ENCODE measurements around the gene TRIM23.

TRIM23 gene

DNA sequence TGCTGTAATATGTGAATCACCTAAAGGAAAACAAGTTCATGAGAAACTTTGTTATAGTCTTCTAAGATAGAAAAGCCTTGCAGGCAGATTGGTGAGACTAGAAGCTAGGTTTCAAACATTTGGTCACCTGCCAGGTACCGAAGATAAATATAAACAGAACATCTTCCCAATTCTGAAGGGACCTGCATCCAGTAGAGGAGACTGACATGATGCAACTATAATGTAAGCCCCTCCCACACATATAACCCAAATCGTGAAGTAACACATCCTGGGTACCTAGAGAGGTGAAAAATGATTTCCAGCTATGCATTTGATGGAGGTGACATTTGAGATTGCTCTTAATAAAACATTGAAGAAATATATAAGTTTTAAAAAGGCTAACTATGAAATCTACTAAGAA, 30.6 kb upstream of the TRIM23 start:
- no peaks in the 10 kb centered on the region for H3K9me3 ChIP-seq (ENCODE audit: insufficient read depth, low read length)
- TF ChIP-seq, protein P1, sequence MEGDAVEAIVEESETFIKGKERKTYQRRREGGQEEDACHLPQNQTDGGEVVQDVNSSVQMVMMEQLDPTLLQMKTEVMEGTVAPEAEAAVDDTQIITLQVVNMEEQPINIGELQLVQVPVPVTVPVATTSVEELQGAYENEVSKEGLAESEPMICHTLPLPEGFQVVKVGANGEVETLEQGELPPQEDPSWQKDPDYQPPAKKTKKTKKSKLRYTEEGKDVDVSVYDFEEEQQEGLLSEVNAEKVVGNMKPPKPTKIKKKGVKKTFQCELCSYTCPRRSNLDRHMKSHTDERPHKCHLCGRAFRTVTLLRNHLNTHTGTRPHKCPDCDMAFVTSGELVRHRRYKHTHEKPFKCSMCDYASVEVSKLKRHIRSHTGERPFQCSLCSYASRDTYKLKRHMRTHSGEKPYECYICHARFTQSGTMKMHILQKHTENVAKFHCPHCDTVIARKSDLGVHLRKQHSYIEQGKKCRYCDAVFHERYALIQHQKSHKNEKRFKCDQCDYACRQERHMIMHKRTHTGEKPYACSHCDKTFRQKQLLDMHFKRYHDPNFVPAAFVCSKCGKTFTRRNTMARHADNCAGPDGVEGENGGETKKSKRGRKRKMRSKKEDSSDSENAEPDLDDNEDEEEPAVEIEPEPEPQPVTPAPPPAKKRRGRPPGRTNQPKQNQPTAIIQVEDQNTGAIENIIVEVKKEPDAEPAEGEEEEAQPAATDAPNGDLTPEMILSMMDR (IDR thresholded peaks at IDR 0.05; ENCODE audit: low read depth, low read length), result no peak
- no peak for TF ChIP-seq EZH2phosphoT487 (IDR thresholded peaks at IDR 0.05; ENCODE audit: low read depth)
- H2AFZ ChIP-seq (ENCODE audit: low read depth, low read length), result no peak overlapping the region
- no peaks in the 10 kb centered on the region for H3K36me3 ChIP-seq (replicated peaks; ENCODE audit: low read depth, low read length)
- no peak overlapping the region for H3K27ac ChIP-seq (ENCODE audit: low read length)
- no peaks in the 10 kb centered on the region for H3K79me2 ChIP-seq (ENCODE audit: low read length)
- no peak overlapping the region for H3K4me2 ChIP-seq (ENCODE audit: low read length)
- H3K4me3 ChIP-seq (ENCODE audit: low read length), result no peak overlapping the region
- H3K9ac ChIP-seq (ENCODE audit: low read length), result no peak overlapping the region
- H4K20me1 ChIP-seq (ENCODE audit: insufficient read depth, low read length), result no peaks in the 10 kb centered on the region
- H3K27me3 ChIP-seq (ENCODE audit: low read depth, low read length), result no peaks in the 10 kb centered on the region
- no peaks in the 10 kb centered on the region for H3K4me1 ChIP-seq (ENCODE audit: low read length)

DNA sequence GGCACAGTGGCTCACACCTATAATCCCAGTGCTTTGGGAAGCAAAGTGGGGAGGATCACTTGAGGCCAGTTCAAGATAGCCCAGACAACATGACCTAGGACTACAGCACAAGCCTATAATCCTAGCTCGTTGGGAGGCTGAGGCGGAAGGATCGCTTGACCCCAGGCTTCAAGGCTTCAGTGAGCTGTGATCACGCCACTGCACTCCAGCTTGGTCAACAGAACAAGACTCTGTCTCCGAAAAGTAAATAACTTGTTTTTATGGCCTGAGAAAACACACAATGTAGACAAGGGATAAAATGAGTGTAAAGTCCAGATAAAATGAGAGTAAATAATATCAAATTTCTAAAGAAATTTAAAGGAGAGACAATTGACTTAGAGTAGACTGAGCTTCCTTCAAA, 27.0 kb upstream of the TRIM23 start:
- Histone ChIP-seq H3K4me3 (ENCODE audit: low read length) (no peak overlapping the region), H3K4me1 (ENCODE audit: low read length) (no peaks in the 10 kb centered on the region), H2AFZ (ENCODE audit: low read depth, low read length) (no peak overlapping the region), H3K79me2 (ENCODE audit: low read length) (no peaks in the 10 kb centered on the region), H3K27me3 (ENCODE audit: low read depth, low read length) (no peaks in the 10 kb centered on the region), H3K9me3 (ENCODE audit: insufficient read depth, low read length) (no peaks in the 10 kb centered on the region), H3K36me3 (replicated peaks; ENCODE audit: low read depth, low read length) (no peaks in the 10 kb centered on the region), H3K9ac (ENCODE audit: low read length) (no peak overlapping the region), H3K4me2 (ENCODE audit: low read length) (no peak overlapping the region), H4K20me1 (ENCODE audit: insufficient read depth, low read length) (no peaks in the 10 kb centered on the region), H3K27ac (ENCODE audit: low read length) (no peak overlapping the region)
- TF ChIP-seq, protein P1 (IDR thresholded peaks at IDR 0.05; ENCODE audit: low read depth, low read length), result no peak
- TF ChIP-seq EZH2phosphoT487 (IDR thresholded peaks at IDR 0.05; ENCODE audit: low read depth), result no peak

DNA sequence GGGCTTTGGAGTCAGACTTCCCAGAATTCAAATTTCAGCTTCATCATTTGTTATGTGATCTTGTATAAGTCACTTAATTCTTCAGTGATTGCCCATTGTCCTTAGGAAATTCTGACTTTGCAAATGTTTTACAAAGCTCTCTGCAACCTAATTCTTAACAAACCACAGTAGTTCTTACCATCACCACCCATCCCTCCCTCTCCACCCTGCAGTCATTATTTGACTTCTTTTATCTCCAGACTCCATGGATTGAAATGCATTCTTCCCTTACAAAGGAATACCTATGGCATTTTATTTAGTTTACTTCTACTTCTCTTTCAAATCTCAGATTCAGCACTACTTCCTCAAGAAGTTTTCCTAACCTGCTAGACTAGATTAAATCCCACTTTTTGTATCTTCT, 23.8 kb upstream of the TRIM23 start:
- no peak overlapping the region for H2AFZ ChIP-seq (ENCODE audit: low read depth, low read length)
- no peak overlapping the region for H3K9ac ChIP-seq (ENCODE audit: low read length)
- no peaks in the 10 kb centered on the region for H3K79me2 ChIP-seq (ENCODE audit: low read length)
- H3K4me1 ChIP-seq (ENCODE audit: low read length), result no peaks in the 10 kb centered on the region
- H3K36me3 ChIP-seq (replicated peaks; ENCODE audit: low read depth, low read length), result no peaks in the 10 kb centered on the region
- no peaks in the 10 kb centered on the region for H3K27me3 ChIP-seq (ENCODE audit: low read depth, low read length)
- H3K9me3 ChIP-seq (ENCODE audit: insufficient read depth, low read length), result no peaks in the 10 kb centered on the region
- no peak for TF ChIP-seq EZH2phosphoT487 (IDR thresholded peaks at IDR 0.05; ENCODE audit: low read depth)
- TF ChIP-seq, protein P1 (IDR thresholded peaks at IDR 0.05; ENCODE audit: low read depth, low read length), result no peak
- H4K20me1 ChIP-seq (ENCODE audit: insufficient read depth, low read length), result no peaks in the 10 kb centered on the region
- H3K27ac ChIP-seq (ENCODE audit: low read length), result no peak overlapping the region
- H3K4me2 ChIP-seq (ENCODE audit: low read length), result no peak overlapping the region
- H3K4me3 ChIP-seq (ENCODE audit: low read length), result no peak overlapping the region

DNA sequence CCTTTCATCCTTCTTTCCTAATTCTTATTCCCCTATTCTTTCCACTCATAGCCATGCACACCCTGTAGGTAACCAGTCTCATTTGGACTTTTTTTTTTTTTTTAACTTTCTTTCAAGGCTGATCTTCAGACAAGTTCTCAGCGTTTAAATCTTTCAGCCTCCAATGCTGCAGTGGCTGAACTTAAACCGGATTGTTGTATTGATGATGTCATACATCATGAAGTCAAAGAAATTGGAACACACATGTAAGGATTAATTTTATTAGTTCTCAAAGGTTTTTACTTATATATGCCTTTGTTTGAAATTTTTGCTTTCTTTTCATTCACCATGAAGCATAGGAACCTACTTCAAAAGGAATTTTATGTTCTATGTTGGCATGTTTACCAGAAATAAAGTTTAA, 22.8 kb upstream of the TRIM23 start:
- no peaks in the 10 kb centered on the region for H3K9me3 ChIP-seq (ENCODE audit: insufficient read depth, low read length)
- H4K20me1 ChIP-seq (ENCODE audit: insufficient read depth, low read length), result no peaks in the 10 kb centered on the region
- H3K27me3 ChIP-seq (ENCODE audit: low read depth, low read length), result no peaks in the 10 kb centered on the region
- no peak overlapping the region for H3K27ac ChIP-seq (ENCODE audit: low read length)
- no peak overlapping the region for H3K4me2 ChIP-seq (ENCODE audit: low read length)
- H3K4me3 ChIP-seq (ENCODE audit: low read length), result no peak overlapping the region
- H3K9ac ChIP-seq (ENCODE audit: low read length), result no peak overlapping the region
- H3K4me1 ChIP-seq (ENCODE audit: low read length), result no peaks in the 10 kb centered on the region
- no peak for TF ChIP-seq EZH2phosphoT487 (IDR thresholded peaks at IDR 0.05; ENCODE audit: low read depth)
- TF ChIP-seq, protein P1 (IDR thresholded peaks at IDR 0.05; ENCODE audit: low read depth, low read length), result no peak
- H3K79me2 ChIP-seq (ENCODE audit: low read length), result no peaks in the 10 kb centered on the region
- H3K36me3 ChIP-seq (replicated peaks; ENCODE audit: low read depth, low read length), result no peaks in the 10 kb centered on the region
- no peak overlapping the region for H2AFZ ChIP-seq (ENCODE audit: low read depth, low read length)

All from OCI-LY3 (cell line).